GM18519 (cell line): Measurements from ENCODE around the gene METAP1D.
"Not testable (repeated sequence)": the region's sequence is repeated elsewhere in the genome, so short reads cannot be mapped to it uniquely, and the experiment has no call there.

Experiments used
- ATAC-seq: cut with Tn5 transposase; IDR thresholded peaks from one replicate; pipeline ENCODE4 v1.9.1; 2021; ENCODE audit warnings: mild to moderate bottlenecking, moderate library complexity; ENCODE audit not compliant: unreplicated experiment, low FRiP score

METAP1D gene

DNA sequence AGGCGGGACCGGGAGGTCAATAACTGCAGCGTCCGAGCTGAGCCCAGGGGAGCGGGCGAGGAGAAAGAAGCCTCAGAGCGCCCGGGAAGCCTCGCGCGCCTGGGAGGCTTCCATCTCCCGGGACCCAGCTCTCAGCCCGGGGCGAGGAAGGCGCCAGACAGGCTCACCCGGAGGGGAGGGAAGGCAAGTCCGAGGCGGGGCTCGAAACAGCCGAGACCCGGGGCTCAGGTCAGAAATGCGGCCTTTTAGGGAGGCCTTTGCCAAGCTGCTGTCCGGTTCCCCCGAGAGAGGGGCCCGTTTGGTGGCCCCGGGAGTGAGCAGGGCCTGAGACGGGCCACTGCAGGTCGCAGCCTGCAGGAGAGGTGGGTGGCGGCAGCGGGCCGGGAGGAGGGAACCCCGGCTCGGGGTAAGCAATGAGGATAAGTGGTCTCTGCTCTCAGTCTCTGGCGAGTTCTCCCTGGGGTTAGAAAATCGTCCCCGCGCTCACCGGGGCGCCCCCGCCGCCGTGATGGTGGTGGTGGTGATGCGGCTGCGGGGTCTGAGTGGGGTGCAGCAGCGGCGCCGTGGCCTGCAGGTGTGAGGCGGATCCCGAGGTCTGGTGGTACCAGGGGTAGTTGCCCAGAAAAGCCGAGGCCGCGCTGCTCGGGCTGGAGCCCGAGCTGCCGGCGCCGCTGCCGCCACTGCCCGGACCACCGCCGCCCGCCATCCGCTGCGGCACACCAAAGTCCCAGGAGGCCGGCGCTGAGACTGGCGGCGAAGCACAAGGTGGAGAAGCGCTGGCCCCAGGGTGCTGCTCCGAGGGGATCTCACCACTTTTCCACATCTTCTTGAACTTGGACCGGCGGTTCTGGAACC is 100.6 kb downstream of the METAP1D start:
- no peak for ATAC-seq

DNA sequence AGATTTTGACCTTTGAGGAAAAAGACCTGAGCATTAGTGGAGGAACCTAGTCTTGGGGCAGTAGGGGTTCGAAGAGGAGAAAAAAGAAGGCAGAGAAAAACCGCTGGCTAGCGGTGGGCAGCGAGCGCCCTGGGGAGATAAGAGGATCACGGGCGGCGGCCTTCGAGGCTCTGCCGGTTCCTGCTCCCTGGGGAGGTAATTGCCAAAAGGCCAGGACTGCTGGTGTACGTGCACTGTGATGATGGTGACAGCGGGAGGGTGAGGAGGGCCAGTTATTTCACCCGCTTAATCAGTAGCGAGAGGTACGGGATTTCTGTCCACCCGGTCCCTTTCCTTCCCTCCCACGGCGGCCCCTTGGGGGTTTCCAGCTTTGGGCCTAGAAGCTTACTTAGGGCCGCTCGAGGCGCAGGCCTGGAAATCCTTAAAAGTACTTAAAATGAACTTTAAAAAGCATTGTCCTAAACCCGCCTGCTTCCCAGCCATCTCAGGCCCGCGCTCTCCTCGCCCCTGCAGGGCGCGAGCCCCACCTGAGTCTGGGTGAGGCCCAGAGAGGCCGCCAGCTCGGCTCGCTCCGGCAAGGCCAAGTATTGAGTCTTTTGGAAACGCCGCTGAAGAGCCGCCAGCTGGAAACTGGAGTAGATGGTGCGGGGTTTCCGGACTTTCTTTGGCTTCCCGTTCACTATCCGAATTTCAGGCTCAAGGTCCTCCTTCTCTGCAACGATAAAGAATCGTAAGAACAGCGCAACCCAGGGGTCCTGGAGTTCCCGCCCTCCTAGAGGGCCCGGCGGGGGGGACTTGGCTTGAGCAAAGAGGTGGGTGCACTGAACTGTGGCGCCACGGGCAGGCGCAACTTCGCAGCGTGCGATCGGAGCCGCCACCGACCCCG is 101.4 kb downstream of the METAP1D start:
- ATAC-seq, result no peak

DNA sequence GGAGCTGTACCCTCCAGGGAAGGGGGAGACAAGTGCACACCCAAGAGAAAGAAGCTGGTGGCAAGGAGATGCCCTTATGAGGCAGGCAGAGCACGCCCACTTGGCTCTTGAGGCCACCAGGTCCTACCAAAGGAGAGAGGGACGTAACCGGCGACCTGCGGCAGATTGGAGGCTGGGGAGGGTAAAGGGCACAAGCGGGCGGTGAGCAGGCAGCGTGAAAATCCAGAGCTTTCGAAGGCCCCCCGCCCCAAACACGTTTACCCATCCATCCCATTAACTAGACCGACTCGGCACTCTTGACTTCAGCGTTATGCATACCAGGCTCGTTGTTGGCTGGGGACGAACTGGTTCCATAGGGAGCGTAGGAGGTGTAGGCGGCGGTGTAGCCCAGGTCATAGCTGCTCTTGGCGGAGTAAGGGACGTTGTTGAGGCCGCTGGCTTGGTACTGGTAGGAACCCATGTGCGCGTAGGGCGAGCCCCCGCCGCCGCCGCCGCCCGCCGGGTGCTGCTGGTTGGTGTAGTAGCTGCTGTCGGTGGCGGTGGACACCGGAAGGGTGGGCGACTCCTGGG is 102.2 kb downstream of the METAP1D start:
- ATAC-seq, result no peak

DNA sequence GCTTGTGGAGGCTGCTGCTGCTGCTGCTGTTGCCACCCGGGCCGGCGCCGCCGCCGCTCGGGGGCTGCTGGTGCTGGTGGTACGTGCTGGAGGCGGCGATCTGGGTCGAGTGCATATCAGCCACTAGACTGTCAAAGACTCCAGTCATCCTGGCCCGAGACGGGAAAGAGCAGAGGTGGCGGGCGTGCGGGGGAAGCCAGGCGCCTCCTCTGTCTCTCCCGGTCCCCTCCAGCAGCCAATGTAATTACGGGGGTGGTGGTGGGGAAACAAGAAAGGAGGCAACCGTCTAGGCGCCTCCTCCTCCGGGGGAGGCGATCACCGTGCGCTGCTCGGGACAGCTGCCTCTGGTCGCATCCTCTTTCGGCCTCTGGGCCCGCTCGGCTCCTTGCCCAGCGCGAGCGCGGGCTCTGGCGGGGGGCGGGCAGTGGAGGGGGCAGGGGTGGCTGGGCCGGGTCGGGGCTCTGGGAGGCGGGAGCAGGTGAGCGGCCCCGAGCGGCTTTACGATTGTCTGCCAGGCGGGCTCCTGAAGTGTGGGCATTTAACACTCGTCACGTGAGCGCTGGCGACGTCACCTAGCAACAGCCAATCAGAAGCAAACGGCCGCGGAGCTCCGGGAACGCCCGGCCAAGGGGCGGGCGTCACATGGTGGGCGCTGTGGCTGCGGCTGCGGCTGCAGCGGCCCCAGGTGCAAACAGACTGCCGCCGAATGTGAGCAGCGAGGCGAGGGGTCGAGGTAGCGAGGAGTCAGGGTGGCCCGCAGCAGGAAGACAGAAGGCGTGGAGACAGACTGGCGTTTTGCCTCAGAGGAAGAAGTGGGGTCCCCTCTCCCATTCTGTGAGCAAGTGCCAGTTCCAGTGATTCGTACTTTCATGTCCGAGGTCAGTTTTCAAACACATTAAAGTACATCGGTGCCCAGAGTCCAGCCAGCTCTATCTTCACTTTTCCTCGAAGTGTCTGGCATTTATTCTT is 102.9 kb downstream of the METAP1D start, which contains the start of gene DLX2:
TSS of gene DLX2 (minus strand) at position 510 of the 969 bp plus-strand sequence. CDS start at position 148, 362 bp downstream.
- ATAC-seq, result peak; percentile 57

DNA sequence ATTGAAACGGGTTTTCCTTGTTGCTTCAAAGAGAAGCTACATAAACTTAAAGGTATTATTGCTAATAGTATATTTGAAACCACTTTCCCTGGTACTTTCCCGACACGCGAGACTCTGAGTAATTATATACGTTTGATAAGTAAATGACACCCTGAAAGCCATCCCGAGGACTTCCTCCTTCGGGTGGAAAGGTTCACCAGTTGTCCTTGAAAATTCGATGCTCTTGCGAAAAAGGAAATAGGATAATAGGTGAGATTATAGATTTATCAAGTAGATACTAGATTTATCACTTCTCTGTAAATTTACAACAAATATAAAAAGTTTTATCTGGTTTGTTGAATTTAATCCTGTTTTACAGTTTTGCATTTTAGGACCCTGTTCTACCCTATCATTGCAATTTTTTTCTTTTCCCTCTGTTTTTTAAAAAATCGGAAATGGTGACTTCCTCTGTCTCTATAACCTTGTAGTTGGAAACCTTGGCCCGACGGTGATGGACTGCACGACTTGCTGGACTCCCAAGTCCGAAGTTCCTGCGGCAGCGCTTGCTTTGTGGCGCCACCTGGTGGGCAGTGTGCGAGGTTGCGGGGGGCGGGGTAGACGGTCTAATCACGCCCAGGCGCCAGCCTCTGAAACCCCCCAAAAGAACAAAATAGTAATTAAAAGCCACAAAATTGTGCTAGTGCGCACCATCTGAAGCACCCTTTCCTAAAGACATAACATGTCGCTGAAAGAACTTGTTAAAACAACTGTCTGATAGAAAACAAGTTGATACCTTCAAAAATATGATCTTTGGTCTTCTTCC is 103.9 kb downstream of the METAP1D start:
- no peak for ATAC-seq

DNA sequence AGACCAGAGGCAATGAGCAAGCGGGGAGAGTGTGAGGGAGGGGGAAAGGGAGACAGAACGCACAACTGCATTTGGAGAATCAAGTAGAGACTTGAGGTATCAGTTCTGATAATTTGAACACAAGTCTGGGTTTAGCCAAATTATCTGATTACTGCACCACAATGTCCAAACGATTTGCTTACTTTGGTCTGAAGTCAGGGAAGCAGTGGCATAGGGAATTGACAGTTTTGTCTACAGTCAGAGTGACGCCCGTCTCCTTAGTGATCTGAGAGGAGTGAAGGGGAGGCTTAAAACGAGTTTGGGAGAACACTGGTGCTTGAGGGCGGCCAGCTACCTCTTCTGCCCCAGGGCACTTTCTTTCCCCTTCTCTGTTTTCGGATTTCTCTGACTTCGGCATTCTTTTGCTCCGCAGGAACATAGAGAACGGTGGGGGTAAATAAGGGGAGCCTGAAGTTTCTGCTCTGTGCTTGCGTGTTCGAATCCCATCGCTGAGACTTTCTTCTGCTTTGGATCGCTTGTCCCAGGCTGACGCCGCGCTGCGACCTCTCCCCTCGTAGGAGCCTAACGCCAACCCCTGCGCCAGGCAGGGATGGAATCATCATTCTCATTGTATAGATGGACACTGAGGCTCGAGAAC is 105.8 kb downstream of the METAP1D start:
- no peak for ATAC-seq

DNA sequence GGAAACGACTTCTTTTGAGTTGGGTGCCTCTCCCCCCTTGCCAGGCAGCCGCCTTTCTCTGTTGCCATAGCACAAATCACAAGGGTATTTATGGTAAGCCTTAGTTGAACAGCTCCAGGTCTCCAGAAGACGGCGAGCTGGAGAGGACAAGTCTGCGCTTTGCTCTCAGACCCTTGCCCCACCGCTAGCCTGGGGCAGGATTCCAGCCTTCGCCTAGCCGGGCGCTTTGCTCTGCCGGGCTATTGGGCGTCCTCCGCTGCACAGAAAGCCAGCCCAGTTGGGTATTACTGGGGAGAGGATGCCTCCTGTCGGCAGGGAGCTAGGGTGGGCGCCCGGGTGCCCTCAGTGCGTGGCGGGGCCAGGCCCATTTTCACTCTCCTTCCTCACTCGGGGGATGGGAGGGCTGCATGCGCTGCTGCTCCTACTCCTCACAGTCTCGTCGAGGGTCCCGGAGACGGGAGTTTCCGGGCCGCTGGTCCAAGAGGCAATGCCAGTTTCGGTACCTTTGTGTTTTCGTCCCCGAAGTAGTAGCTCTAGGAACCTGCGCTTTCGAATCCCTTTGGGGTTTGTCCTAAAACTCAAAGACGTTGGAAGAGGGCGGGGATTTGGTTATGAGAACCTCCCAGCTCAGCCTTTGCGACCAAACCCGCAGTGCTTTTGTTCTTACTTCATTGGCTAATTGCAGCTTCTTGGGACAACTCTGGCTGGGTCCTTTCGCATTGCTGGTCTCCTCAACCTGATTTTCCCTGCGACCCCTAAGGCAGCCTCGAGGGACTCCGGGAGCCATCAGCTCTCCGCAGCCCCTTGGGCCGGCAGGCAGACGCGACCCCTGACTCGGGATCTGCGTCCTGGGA is 106.6 kb downstream of the METAP1D start:
- ATAC-seq, result no peak

DNA sequence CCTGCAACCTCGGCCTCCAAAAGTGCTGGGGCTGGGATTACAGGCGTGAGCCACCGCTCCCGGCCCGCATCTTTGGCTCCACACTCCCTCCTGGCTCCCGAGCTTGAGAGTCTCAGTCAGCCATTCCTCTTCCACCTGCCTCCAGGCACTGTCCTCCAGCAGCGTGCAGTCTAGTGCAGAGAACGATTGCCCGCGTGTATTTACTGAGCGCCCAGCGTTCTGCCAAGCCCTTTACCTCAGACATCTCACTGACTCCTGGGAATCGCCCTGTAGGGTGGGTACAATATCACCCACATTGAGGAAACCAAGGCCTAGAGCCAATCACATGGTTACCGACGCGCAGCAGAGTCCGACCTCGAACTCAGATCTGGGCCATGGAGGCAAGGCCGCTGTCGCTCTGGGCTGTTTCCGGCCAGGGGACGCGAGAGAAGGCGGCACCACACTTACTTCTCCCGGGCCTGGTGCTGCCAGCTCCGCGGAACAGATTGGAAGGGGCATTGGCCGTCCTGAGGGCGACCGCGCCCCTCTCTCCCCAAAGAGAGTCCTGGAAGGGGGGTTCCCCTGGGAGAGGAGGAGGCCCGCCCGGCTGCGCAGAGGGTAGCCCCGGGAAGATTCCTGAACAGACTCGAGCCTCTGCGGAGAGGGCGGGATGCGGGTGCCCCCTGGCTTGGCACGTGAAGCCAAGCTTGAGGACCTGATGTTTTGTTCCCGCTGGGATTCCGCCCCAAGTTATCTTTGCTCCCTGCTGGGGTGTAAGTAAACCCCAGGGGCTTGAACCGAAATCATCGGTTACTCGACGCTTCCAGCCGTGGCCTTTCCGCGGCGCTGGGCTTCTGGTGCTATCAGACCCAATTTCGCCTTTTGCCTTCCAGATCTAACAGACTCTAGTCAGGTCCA is 108.2 kb downstream of the METAP1D start:
- ATAC-seq, result no peak

DNA sequence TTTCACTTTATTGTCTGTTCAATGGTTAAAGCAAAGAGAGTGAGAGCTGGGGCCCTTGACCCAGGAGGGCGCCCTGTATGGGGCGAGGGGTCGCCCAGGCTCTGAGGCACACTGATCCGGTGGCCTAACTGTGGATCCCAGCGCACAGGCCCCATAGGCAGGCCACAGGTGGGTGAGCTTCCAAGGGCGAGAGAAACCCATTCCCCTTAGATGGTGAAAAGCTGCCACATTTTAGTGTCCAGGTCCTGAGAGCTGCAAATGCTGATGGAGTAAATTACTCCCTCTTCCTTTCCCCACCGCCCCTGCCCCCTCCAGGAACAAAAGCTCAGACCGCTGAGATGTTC is 108.8 kb downstream of the METAP1D start:
- no peak for ATAC-seq

DNA sequence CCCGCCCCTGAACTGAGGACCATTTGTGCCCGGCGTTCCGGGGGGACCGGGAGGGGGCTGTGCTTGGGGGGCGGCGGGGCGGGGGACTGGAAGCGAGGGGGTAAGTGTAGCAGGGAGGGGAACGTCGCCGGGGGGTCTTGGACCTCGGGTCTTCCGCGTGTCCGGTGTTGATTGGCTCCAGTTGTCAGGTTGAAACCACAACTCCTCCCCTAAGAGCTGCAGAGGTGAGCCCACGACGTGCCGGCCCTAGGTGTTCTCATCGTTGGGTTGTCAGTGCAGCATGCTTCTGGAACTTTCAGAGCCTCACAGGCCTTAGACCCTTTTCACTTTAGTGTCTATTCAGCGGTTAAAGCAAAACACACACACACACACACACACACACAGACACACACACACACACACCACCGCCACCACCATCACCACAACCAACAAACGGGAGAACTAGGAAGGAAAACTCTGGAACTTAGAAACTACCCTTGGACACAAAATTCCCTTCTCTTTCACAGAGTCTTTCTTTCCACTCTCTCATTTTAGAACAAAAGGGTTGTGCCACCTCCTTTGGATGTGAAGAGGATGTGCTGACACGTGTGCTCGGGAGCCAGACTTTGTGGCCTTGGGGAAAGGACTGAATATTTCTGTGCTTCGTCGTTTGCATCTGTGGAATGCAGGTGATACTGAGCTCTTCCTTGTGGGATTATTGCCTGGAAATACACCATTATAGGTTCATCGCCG is 109.7 kb downstream of the METAP1D start:
- no peak for ATAC-seq

DNA sequence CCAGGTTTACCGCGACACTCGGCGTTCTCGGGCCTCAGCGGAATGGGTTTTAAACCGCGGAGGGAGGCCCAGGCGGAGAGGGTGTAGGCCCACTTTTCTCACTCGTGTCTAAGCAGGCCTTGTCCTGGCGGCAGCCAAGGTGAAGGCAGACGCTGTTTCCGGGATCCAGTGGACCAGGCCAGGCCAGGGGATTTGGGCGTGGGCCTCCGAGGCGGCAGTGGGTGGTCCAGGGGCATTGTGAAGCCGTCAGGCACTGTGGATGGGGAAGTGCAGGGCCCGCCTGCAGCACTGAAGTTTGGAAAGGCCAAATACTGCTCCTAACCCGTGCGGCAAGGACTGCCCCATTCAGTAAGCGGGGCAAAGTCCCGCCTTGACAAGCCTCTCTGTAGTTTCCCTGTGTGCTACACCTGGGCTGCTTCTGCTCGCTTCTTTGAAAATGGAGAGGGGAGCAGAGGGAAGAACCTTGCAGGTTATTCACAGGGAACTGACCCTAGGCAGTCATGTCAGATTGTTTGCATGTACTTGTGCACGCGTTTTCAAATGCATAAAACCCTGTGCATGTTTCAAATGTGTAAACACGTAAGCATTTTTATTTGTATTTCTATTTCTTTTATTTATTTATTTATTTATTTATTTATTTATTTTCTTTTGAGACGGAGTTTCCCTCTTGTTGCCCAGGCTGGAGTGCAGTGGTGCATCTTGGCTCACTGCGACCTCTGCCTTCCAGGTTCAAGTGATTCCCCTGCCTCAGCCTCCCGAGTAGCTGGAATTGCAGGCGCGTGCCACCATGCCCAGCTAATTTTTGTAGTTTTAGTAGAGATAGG is 110.4 kb downstream of the METAP1D start:
- no peak for ATAC-seq

DNA sequence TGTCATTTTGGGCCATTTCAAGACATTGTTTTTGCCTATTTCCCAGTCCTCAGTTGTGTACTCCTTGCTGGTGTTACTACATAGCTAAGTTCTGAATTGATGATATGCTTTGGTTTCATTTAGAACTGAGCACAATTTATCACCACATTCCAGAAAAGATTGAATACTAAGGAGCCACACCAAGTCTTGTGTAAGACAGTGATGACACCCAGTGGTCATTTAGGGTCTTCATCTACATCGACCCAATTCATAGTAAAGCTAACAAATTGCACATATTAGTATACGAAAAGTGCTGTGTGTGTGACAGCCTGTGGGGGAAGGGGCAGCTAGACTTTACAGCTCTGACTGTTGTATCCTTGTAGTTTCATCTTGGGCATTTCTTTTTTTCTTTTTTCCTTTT is 113.9 kb downstream of the METAP1D start:
- no peak for ATAC-seq

DNA sequence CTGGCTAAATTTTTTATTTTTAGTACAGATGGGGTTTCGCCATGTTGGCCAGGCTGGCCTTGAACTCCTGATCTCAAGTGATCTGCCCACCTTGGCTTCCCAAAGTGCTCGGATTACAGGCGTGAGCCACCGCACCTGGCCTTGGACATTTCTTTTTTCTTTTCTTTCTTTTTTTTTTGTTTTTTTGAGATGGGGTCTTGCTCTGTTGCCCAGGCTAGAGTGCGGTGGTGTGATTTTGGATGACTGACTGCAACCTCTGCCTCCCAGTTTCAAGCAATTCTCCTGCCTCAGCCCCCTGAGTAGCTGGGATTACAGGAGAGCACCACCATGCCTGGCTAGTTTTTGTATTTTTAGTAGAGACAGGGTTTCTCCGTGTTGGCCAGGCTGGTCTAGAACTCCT is 114.4 kb downstream of the METAP1D start:
- not testable (repeated sequence) for ATAC-seq

DNA sequence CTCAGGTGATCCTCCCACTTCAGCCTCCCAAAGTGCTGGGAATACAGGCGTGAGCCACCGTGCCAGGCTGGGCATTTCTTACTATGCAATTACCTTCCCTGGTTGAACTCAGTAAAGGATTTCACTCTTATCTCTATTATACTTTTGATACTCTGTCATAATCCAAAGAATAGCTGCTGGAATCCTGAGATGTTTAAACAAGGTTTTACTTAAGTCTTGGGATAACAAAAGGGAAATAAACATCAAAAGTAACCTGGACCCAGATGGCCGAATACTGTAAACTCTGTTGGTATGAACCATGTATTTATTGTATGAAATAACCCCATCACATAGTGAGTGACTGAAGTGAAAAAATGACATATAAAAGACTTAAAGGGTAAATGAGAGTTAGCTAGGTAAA is 114.8 kb downstream of the METAP1D start:
- no peak for ATAC-seq

DNA sequence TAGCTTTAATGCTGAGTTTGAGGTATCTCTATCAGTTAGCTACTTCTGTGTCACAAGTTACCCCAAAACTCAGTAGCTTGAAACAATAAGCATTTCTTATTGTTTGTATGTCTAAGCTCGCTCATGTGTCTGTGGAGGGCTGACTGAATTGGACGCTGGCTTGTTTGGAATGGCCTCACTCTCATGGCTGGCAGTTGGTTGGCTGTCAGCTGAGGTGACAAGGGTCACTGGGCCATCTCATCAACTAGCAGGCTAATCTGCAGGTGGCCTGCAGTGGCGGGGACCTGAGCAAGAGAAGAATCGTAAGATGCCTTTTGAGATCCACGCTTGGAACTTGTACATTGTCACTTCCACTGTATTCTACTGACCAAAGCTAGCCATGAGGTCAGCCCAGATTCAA is 116.4 kb downstream of the METAP1D start:
- ATAC-seq, result no peak
